Right lobe of liver (tissue), 4 donors: Measurements from ENCODE around the gene RAPGEFL1.
A peak's percentile ranks its signal among the peaks of the same experiment; 100 is the strongest.

Source experiments
- CTCF ChIP-seq, 4 donors: fragments of 200-600 bp in 3 of 4; fragments of 450-650 bp in 1 of 4; IDR thresholded peaks; one replicate each; pipeline versions ENCODE4 v1.5.1 to v1.8.0; 2016 to 2022; ENCODE audit warnings: antibody characterized with exemption in 4 of 4, mild to moderate bottlenecking in 2 of 4
- POLR2A ChIP-seq: fragments of 450-650 bp; IDR thresholded peaks from one replicate; pipeline ENCODE4 v1.6.1; 2017; ENCODE audit warnings: antibody characterized with exemption, mild to moderate bottlenecking
- donor health status: DM: no; HTN: no; CAD: no.
- donor health status: DM: no; HTN: no; CAD: no.
- donor health status: DM: no; HTN: yes; CAD: no.

GRCh38 chr17:40177275-40177874 is at the start of gene RAPGEFL1:
- TF ChIP-seq CTCF (IDR thresholded peaks at IDR 0.05): no peak
- peak; percentile 37 for TF ChIP-seq POLR2A
